ENCODE data around the gene RBX1. TPM values are rescaled to one million over a fixed set of nuclear protein-coding genes. Genes with fewer than 3 reads are reported as not detected.
"Not testable (repeated sequence)": the region's sequence is repeated elsewhere in the genome, so short reads cannot be mapped to it uniquely, and the experiment has no call there.

RBX1 gene
- total RNA-seq (65.1 TPM), polyA plus RNA-seq (58.0 TPM)

DNA sequence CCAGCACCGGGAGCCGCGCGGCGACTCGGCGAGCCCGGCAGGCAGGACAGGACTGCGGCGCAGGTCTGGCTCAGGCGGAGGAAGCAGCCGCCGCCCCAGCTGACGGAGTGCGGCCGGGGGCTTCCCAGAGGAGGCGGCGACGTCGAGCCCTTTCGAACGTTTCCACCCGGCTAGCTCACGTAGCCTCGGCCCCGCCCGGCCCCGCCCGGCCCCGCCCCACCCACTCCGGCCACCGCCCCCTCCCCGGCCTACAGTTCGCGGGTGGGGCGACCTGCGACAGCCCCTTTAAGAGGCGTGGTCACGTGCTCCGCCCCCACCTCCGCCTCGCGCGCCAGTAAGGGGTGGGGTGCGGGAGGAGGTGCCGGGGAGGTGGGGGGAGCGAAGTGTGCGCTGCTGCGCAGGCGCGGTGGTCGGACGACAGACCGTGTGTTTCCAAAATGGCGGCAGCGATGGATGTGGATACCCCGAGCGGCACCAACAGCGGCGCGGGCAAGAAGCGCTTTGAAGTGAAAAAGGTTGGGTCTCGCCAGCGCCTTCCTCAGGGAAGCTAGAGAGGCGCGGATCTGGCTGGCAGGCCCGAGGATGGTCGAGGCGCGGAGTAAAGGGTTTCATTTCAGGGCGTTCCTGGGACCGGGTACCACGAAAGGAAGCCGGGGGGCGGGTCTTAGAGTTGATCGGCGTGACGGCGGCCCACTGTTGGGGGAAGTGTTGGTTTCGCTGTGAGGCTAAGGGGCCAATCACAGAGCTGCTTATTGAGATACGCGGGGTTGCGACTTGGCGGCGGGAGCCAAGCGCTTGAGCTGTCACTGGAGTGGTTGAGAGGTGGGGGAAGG lies at the start of gene RBX1:
TSS of gene RBX1 (plus strand) at position 417 of the 833 bp plus-strand sequence. CDS start at position 438, 21 bp downstream.
- peak; percentile 96 for DNase-seq (ENCODE audit: extremely low spot score)
- Histone ChIP-seq H3K4me3 (ENCODE audit: low read depth, low read length) (peak within 1 kb of the TSS; percentile 70), H3K27ac (ENCODE audit: low read depth) (peak within 1 kb of the TSS; percentile 86), H3K4me1 (ENCODE audit: insufficient read depth) (no peaks in the 10 kb centered on the region), H3K36me3 (ENCODE audit: insufficient read depth) (peaks cover 2% of the 10 kb centered on the region)
- WGBS: under 1% methylated on average over 86 of the region's 86 CpGs

- H3K4me1 ChIP-seq (ENCODE audit: insufficient read depth): no peaks in the 10 kb centered on the region
- H3K4me3 ChIP-seq (ENCODE audit: low read depth, low read length): no peak overlapping the region
- peaks cover 2% of the 10 kb centered on the region for H3K36me3 ChIP-seq (ENCODE audit: insufficient read depth)
- WGBS: 98% methylated on average over 1 of the region's 1 CpG
- H3K27ac ChIP-seq (ENCODE audit: low read depth): no peak overlapping the region
- DNase-seq (ENCODE audit: extremely low spot score): no peak
Measured at GRCh38 chr22:40904101-40904500, 47.1 kb upstream of the RBX1 start.

GRCh38 chr22:40908895-40909294 lies 42.3 kb upstream of the RBX1 start:
- peaks cover 5% of the 10 kb centered on the region for H3K36me3 ChIP-seq (ENCODE audit: insufficient read depth)
- H3K4me3 ChIP-seq (ENCODE audit: low read depth, low read length): no peak overlapping the region
- no peak for DNase-seq (ENCODE audit: extremely low spot score)
- H3K27ac ChIP-seq (ENCODE audit: low read depth): no peak overlapping the region
- H3K4me1 ChIP-seq (ENCODE audit: insufficient read depth): no peaks in the 10 kb centered on the region
- WGBS: 95% methylated on average over 6 of the region's 6 CpGs

GRCh38 chr22:40911772-40912171 lies 39.4 kb upstream of the RBX1 start:
- Histone ChIP-seq H3K4me3 (ENCODE audit: low read depth, low read length) (no peak overlapping the region), H3K4me1 (ENCODE audit: insufficient read depth) (no peaks in the 10 kb centered on the region), H3K27ac (ENCODE audit: low read depth) (no peak overlapping the region), H3K36me3 (ENCODE audit: insufficient read depth) (peaks cover 3% of the 10 kb centered on the region)
- no peak for DNase-seq (ENCODE audit: extremely low spot score)
- WGBS: 84% methylated on average over 3 of the region's 3 CpGs

DNA sequence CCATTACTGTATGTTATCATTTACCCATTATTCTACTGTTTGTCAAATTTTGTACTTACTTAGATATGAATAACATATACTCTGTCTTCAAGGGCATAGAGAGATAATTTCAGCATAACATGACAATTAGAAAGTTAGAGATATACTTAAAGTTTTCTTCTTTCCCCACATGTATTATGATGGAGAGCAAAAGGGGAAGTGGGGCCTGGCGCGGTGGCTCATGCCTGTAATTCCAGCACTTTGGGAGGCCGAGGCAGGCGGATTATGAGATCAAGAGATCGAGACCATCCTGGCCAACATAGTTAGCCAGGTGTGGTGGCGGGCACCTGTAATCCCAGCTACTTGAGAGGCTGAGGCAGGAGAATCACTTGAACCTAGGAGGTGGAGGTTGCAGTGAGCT lies 38.2 kb upstream of the RBX1 start:
- DNase-seq (ENCODE audit: extremely low spot score); H3K36me3 ChIP-seq (ENCODE audit: insufficient read depth): not testable (repeated sequence)
- 97% methylated on average over 6 of the region's 6 CpGs for WGBS

DNA sequence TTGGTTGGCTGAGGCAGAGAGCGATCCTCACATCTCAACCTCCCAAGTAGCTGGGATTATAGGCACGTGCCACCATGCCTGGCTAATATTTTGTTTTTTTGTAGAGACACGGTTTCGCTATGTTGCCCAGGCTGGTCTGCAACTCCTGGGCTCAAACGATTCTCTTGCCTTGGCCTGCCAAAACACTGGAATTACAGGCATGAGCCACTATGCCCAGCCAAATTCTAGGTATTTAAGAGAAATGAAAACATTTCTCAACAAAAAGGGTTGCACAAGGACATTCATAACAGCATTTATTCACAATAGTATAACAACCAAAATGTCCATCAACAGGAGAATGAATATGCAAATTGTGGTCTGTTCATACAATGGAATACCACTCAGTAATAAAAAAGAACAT lies 31.7 kb upstream of the RBX1 start:
- Histone ChIP-seq H3K36me3 (ENCODE audit: insufficient read depth) (no peaks in the 10 kb centered on the region), H3K4me3 (ENCODE audit: low read depth, low read length) (no peak overlapping the region)

More for the DNA sequence above, 38.2 kb upstream of the RBX1 start:
- not testable (repeated sequence) for H3K4me1 ChIP-seq (ENCODE audit: insufficient read depth); H3K27ac ChIP-seq (ENCODE audit: low read depth); H3K4me3 ChIP-seq (ENCODE audit: low read depth, low read length)

GRCh38 chr22:40920526-40920925 lies 30.7 kb upstream of the RBX1 start:
- no peak overlapping the region for H3K27ac ChIP-seq (ENCODE audit: low read depth)
- H3K4me1 ChIP-seq (ENCODE audit: insufficient read depth): no peaks in the 10 kb centered on the region
- no peak overlapping the region for H3K4me3 ChIP-seq (ENCODE audit: low read depth, low read length)
- WGBS: 84% methylated on average over 9 of the region's 9 CpGs
- DNase-seq (ENCODE audit: extremely low spot score): no peak
- no peaks in the 10 kb centered on the region for H3K36me3 ChIP-seq (ENCODE audit: insufficient read depth)

More for the DNA sequence above, 31.7 kb upstream of the RBX1 start:
- Histone ChIP-seq H3K4me1 (ENCODE audit: insufficient read depth) (no peaks in the 10 kb centered on the region), H3K27ac (ENCODE audit: low read depth) (no peak overlapping the region)
- no peak for DNase-seq (ENCODE audit: extremely low spot score)
- 83% methylated on average over 5 of the region's 5 CpGs for WGBS

GRCh38 chr22:40922484-40923303 lies 28.5 kb upstream of the RBX1 start:
- H3K27ac ChIP-seq (ENCODE audit: low read depth): no peak overlapping the region
- H3K4me3 ChIP-seq (ENCODE audit: low read depth, low read length): no peak overlapping the region
- 56% methylated on average over 5 of the region's 5 CpGs for WGBS
- H3K36me3 ChIP-seq (ENCODE audit: insufficient read depth): no peaks in the 10 kb centered on the region
- DNase-seq (ENCODE audit: extremely low spot score): peak; percentile 29
- no peaks in the 10 kb centered on the region for H3K4me1 ChIP-seq (ENCODE audit: insufficient read depth)

GRCh38 chr22:40928657-40929056 lies 22.5 kb upstream of the RBX1 start:
- Histone ChIP-seq H3K27ac (ENCODE audit: low read depth) (no peak overlapping the region), H3K4me3 (ENCODE audit: low read depth, low read length) (no peak overlapping the region), H3K36me3 (ENCODE audit: insufficient read depth) (peaks cover 2% of the 10 kb centered on the region), H3K4me1 (ENCODE audit: insufficient read depth) (no peaks in the 10 kb centered on the region)
- 61% methylated on average over 1 of the region's 1 CpG for WGBS
- no peak for DNase-seq (ENCODE audit: extremely low spot score)

DNA sequence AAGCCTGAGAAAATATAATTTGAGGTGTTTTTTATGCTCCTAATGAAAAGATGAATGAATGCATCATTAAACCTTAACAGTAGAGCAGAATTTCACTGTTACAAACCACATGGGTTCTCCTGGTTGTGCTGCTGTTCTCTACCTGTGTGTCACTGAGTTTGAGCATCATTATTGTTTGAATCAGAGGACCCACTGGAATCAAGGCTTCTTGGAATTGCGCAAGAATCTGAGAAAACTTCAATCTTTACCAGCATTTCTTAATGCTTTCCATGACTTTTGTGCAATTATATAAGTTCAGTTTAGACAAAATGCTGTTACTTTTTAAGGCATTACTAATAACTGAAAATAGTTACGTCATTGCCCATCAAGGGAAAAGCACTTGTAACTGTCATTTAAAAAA lies 18.8 kb upstream of the RBX1 start:
- WGBS: 87% methylated on average over 2 of the region's 2 CpGs

DNA sequence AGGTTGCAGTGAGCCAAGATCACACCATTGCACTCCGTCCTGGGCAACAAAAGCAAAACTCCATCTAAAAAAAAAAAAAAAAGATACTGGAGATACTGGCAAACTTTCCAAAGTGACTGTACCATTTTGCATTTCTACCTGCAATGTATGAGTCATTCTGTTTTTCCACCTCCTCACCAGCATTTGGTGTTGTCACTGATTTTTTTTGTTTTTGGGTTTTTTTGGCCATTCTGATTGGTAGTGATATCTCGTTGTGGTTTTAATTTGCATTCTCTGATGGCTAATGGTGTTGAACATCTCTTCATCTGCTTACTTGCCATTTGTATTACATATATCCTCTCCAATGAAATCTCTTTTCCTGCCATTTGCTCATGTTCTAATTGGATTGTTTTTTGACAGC lies 12.0 kb upstream of the RBX1 start:
- H3K4me3 ChIP-seq (ENCODE audit: low read depth, low read length): no peak overlapping the region
- H3K36me3 ChIP-seq (ENCODE audit: insufficient read depth): no peaks in the 10 kb centered on the region
- no peak for DNase-seq (ENCODE audit: extremely low spot score)
- no peak overlapping the region for H3K27ac ChIP-seq (ENCODE audit: low read depth)
- H3K4me1 ChIP-seq (ENCODE audit: insufficient read depth): no peaks in the 10 kb centered on the region
- WGBS: 90% methylated on average over 2 of the region's 2 CpGs

More for the DNA sequence above, 18.8 kb upstream of the RBX1 start:
- Histone ChIP-seq H3K4me1 (ENCODE audit: insufficient read depth) (no peaks in the 10 kb centered on the region), H3K27ac (ENCODE audit: low read depth) (no peak overlapping the region), H3K4me3 (ENCODE audit: low read depth, low read length) (no peak overlapping the region), H3K36me3 (ENCODE audit: insufficient read depth) (peaks cover 2% of the 10 kb centered on the region)
- no peak for DNase-seq (ENCODE audit: extremely low spot score)

- 5% methylated on average over 21 of the region's 21 CpGs for WGBS
- H3K4me3 ChIP-seq (ENCODE audit: low read depth, low read length): peak overlapping the region; percentile 70
- DNase-seq (ENCODE audit: extremely low spot score): peak; percentile 5
Measured at GRCh38 chr22:40951795-40952605, 822 bp downstream of the RBX1 start.

DNA sequence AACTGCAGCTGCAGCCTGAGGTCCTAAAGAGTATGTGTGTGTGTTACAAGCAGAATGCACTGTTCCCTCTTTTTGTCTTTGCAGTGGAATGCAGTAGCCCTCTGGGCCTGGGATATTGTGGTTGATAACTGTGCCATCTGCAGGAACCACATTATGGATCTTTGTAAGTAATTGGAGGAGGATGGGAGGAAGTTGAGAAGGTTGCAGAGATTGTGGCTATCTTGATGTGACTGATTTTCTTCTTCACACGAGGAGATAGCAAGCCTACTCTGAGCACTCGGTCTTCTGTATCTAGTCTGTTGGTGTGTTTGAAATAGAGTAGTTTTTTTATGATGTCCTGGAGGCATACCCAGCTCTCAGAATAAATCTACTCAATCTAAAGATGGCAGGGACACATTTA lies 2.3 kb downstream of the RBX1 start:
- Histone ChIP-seq H3K4me3 (ENCODE audit: low read depth, low read length) (no peak overlapping the region), H3K27ac (ENCODE audit: low read depth) (no peak overlapping the region), H3K36me3 (ENCODE audit: insufficient read depth) (peaks cover 2% of the 10 kb centered on the region), H3K4me1 (ENCODE audit: insufficient read depth) (no peaks in the 10 kb centered on the region)
- 62% methylated on average over 2 of the region's 2 CpGs for WGBS
- no peak for DNase-seq (ENCODE audit: extremely low spot score)

More at GRCh38 chr22:40951795-40952605, 822 bp downstream of the RBX1 start:
- no peaks in the 10 kb centered on the region for H3K4me1 ChIP-seq (ENCODE audit: insufficient read depth)
- peaks cover 2% of the 10 kb centered on the region for H3K36me3 ChIP-seq (ENCODE audit: insufficient read depth)
- peak overlapping the region; percentile 83 for H3K27ac ChIP-seq (ENCODE audit: low read depth)
